GM18868 (cell line): ENCODE measurements around the gene CRYBA1.
"Not testable (repeated sequence)": the region's sequence is repeated elsewhere in the genome, so short reads cannot be mapped to it uniquely, and the experiment has no call there.

Experiments
- ATAC-seq: cut with Tn5 transposase; IDR thresholded peaks from one replicate; pipeline ENCODE4 v1.9.1; 2021; ENCODE audit warnings: mild to moderate bottlenecking, moderate library complexity; ENCODE audit not compliant: unreplicated experiment

Gene CRYBA1, protein sequence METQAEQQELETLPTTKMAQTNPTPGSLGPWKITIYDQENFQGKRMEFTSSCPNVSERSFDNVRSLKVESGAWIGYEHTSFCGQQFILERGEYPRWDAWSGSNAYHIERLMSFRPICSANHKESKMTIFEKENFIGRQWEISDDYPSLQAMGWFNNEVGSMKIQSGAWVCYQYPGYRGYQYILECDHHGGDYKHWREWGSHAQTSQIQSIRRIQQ

DNA sequence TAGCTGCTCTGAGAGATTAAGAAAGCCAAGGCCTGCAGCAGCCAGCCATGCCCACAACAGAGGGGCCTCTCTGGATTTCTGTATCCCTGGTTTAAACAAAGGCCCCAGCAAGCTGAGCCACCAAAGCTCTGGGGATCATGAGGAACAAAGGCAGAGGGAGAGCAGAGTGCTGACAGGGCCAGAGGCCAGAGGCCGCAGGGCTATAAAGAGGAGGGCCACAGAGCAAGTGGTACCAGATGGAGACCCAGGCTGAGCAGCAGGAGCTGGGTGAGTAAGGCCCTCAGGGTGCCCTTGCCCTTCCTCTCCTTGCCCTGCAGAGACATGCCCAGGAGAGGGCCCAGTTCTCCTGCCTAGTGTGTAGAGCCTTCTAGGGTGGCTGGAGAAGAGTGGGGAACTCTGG lies at the start of gene CRYBA1:
TSS of gene CRYBA1 (plus strand) at position 232 of the 400 bp plus-strand sequence. CDS start at position 237, 5 bp downstream.
- ATAC-seq, result no peak

DNA sequence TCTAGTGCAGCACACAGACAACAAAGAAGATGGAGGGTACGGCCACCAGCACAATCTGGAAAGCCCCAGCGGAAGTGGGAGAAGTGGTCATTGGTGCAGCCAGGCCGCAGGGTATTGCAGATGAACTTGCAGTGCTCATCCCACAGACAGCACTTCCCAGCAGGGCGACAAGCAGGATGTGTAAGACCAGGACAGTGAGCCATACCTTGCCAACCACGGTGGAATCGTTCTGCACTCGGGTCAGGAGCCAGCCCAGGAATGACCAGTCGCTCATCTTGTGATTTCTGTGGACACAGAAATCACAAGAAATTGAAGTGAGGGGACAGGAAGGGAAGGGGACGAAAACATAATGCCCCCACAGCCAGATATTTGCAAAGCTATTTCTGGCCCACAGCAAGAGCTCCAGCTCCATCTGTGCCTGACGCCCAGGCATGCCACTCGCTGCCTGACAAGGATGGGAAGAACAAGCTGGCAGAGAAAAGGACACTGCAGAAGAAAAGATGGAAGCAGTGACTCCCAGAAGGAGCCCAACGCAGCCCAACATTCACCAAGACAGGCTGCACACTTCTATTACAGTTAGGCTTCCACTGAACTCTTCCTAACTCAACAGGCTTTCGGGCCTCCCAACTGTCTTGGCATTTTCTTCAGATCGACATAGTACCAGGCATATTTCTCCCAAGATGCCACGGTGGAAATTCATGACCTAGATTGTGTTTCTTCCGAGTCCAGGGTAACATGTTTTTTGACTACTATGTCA lies 49.0 kb upstream of the CRYBA1 start:
- no peak for ATAC-seq

DNA sequence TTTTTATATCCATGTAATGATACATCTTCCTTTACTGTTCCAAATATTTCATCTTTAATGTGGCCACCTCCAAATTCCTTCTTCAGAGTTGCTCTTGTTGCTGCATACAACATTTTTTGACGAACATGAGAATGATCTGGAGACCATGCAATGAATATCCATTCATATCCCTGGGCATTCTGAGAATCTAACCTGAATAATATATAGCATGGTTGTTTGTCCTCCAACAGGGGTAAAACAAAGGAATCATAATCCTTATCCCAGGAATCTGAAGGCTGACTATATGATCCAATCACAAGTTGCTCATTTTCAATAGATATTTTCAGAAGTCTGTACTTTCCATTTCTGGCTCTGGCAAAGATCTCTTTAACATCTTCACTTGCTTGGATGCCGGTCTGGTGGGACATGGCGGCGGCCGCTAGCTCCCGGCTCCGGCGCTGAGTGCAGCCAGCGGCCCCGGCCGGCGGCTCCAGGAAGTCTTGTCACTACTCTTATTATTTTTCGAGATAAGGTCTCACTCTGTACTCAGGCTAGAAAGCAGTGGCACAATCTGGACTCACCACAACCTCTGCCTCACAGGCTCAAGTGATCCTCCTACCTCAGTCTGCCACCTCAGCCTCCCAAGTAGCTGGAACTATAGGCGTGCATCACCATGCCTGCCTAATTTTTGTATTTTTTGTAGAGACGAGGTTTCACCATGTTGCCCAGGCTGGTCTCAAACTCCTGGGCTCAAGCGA lies 42.4 kb upstream of the CRYBA1 start:
- not testable (repeated sequence) for ATAC-seq

DNA sequence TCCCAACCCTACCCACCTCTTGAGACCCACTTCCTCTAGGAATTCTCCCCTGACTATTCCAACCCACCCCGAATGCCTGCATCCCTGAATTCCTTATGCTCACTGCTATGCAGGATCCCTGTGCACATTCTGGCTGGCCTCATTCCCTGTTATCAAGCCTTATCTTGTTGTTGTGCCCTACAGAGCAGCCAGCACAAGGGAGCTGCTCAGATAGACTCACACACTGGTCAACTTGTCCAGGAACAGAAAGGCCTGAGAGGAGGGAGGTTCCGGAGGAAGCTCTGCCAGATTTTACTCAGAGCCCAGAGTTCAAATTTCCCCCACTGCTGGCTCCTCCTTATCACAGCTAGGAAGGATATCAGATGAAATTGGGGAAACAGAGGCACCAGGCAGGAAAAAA lies 41.6 kb upstream of the CRYBA1 start:
- no peak for ATAC-seq

DNA sequence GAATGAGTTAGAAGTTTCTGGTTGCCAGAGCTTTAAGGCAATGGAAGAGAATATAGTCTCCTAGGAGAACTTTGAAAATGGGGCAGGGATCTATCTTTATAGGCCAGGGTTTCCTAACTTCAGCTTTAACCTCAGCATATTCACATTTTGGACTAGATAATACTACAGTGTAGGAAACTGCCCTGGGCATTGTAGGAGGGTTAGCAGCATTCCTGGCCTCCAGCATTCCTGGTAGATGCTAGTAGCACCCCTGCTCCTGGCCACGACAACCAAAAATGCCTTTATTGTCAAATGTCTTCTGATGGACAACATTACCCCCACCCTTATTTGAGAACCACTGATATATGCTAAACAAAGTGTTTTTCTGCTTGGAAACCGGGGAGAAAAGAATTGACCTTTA lies 38.7 kb upstream of the CRYBA1 start:
- no peak for ATAC-seq

DNA sequence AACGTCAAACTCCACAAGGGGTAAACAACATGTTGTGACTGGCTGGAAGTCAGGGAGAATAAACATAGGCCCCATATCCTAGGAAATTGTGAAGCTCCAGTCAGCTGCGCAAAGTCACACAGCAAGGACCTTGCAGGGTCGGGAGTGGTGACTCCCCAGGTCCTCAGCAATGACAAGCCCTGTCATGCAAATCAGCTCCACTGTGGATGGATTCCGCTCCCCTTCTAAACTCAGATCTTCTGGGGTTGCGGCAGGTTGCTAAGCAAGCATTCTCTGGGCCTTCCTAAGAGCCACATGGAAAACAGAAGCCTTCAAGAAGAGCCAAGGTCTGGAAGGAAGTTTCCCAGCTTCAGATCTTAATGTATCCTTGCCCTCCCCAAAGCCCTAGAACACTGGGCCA lies 37.6 kb upstream of the CRYBA1 start:
- ATAC-seq, result no peak

DNA sequence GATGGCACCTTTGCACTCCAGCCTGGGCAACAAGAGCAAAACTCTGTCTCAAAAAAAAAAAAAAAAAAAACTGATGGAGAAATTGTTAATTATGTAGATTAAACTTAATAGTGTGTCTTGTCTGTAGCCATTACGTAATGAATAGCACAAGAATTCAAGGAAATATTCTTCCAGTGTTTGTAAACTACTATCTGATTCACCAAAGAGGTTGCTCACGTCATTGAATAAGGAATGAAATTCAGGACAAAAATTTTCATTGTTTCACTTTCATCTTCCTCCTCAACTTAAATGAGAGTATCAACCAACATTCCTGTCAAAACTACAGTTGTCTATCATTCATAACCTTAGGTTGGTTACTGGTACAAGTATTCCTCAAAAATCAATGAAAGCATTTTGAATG lies 35.8 kb upstream of the CRYBA1 start:
- ATAC-seq, result no peak

DNA sequence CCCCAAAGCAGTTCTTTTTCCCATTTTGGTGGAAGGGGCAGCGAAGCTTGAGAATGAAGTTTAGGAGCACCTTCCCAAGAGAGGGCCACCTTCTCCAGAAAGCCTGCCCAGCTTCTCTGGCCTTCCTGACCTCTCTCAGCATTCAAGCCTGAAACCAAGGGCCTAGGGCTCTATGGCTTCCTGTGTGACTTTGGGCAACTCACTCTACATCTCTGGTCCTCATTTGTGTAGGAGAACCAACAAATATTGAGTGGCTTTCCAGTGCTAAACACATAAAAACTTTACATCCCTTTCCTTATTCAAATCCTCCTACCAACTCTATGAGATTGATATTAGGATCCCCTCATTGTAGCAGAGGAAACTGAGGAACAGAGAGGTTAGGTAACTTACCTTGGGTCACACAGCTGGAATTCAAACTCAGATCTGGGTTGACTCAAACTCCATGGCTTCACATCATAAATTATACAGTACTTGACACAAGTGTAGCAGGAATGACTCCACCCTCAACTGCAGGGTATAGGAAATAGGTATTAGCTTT lies 34.5 kb upstream of the CRYBA1 start:
- no peak for ATAC-seq

DNA sequence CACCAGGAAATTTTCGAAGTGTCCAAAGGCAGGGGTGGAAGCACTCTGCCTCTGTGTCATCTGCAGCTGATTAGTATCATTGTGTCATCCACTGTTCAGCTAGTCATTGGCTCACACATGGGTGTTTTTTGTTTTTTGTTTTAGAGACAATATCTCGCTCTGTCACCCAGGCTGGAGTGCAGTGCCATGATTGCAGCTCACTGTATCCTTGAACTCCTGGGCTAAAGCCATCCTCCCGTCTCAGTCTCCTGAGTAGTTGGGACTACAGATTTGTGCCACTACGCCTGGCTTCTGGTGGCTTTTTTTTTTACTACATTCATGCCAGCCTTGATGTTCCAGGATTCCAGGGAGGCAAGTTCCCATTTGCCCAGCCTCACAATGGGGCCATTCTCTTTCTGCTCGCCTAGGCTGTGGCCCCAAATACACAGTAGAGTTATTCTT lies 34.0 kb upstream of the CRYBA1 start:
- ATAC-seq, result no peak

DNA sequence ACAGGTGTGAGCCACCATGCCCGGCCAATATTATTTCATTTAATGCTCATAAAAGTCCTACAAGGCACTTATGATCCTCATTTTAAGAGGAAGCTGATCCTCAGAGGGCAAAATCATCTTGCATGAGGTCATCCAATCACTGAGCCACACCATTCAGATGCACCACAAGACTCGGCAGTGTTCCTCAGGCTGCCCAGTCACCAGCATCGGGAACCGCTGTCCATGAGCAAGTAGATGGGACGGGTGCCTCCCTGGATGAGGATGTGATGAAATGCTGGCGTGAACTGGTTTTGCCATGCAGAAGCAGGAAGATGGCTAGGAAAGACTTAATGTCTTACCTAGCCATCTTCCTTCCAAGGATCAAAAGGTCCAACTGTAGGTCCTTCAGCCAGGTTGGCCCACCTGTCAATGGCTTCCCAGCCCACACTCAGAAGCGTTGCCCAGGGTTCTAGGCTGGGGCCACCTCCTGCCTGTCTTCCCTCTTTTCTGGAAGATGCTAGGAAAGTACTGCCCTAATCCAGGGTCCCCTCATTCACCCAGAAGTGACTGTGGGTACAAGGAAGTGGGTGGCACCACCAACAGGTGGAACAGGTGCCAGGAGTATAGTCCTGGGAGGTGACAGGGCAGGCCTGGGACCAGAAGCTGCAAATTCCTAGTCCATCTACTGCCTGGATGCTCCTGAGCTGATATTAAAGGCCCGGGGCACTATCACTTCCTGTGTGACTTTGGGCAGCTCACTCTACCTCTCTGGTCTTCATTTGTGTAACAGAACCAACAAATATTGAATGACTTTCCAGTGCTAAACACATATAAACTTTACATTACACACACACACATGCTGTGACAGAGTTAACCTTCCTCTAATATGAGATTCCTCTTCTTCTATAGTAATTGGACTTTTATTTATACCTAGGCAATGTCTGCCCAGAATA lies 32.2 kb upstream of the CRYBA1 start:
- no peak for ATAC-seq

DNA sequence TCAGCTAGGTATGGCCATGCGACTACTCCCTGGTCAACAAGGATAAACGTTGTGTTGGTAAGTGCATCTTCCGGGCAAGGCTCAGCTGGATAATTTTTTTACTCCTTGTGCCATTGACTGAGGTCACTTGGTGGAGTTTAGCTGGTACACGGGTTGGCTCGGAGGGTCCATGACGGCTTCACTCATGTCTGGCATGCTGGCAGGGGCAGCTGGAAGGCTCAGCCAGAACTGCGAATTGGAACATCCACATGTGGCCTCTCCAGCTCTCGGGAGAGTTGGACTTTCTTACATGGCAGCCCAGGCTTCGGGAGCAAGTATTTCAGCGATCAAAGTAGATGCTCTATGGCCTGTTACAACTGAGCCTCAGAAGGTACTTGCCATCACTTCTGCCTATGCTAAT lies 31.5 kb upstream of the CRYBA1 start:
- ATAC-seq, result no peak

DNA sequence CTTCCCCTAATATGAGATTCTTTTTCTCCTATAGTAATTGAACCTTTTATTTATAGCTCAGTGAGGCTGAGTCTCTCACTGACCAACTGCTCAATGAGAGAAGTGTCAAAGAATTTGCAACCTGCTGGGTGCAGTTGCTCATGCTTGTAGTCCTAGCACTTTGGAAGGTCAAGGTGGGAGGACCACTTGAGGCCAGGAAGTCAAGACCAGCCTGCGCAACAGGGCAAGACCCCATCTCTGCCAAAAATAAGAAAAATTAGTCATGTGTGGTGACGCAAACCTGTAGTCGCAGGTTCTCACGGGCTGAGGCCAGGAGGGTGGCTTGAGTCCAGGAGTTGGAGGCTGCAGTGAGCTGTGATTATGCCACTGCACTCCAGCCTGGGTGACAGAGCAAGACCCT lies 30.9 kb upstream of the CRYBA1 start:
- ATAC-seq, result no peak

DNA sequence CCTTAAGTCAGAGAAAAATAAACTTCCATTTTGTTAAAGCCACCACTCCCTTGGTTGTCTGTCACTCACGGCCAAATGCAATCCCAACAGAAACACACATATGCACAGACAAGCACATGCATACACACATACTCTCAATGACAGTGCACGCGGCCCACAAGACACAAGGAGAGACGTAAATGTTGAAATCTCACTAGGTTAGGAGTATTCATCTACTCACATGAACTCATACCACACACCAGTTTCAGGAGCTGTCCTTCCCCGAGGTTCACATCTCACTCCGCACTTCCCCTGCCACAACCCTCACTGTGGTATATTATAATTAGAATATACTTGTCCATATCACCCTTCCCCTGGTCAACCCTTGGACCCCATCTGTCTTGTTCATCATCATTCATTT lies 30.5 kb upstream of the CRYBA1 start:
- ATAC-seq, result no peak

DNA sequence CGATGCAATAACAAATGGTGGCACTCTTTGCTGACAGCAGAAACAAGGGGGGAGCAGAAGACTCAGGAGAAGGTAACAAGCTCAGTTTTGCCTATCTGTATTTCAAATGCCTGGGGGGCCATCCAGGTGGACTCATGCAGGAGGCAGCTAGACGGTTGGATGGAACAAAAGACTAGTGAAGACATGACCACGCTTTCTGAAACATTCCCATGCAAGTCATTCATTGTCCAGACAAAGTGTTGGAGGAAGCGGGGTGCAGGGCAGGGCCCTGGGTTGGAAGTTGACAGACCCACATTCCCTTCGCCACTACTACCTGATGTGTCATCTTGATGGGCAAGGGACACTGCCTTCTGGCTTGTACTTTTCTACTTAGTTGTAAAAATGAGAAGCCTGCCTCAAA lies 29.8 kb upstream of the CRYBA1 start:
- ATAC-seq, result no peak

DNA sequence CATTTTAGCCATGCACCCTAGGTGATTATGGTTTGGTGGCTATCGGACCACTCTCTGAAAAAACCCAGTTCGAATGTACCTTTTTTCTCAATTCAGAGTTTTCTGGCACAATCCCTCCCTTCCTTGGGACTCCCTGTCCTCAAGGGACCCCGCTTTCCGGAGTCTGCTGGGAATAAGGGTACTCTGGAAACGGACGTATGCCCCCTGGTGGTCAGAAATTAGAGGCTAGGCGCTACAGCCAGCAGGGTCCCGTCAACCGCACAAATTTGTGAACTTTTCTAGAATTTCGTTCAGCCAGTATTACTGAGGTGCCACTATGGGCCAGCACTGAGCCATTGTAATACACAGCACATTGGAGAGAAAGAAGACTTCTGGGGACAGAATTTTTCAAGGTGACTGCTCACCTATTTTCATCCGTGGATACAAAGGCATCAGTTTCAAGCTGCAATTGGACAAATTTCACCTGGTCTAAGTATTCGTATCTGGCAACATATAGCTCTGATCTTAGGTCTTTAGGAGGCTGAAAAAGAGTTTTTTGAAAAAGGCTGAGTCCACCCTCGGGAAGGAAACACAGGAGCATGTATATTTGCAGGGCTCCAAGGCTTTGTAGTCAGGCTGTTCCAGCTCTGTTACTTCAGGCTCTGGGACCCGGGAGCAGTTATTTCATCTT lies 27.1 kb upstream of the CRYBA1 start:
- no peak for ATAC-seq

DNA sequence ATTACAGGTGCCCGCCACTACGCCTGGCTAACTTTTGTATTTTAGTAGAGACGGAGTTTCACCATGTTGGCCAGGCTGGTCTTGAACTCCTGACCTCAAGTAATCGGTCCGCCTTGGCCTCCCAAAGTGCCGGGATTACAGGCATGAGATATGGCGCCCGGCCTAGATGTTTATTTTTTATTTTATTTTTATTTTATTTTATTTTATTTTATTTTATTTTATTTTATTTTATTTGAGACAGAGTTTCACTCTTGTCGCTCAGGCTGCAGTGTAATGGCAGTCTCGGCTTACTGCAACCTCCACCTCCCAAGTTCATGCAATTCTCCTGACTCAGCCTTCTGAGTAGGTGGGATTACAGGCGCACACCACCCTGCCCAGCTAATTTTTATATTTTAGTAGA lies 25.3 kb upstream of the CRYBA1 start:
- ATAC-seq, result not testable (repeated sequence)

DNA sequence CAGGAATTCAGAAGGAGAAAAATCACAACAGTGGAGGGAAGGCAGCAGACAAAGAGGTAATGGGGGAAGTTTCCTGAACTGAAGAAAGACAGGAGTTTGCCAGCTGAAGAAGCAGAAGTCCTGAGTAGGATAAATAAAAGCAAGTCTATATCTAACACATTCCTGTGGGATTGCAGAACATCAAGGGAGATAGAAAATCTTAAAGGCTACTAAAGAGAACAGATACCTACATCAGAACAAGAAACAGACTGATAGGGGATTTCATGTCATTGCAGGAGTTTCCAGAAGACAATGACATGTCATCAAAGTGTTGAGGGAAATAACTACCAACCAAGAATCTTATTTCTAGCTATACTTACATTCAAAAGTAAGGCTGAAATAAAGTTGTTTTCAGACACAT lies 21.3 kb upstream of the CRYBA1 start:
- ATAC-seq, result no peak

DNA sequence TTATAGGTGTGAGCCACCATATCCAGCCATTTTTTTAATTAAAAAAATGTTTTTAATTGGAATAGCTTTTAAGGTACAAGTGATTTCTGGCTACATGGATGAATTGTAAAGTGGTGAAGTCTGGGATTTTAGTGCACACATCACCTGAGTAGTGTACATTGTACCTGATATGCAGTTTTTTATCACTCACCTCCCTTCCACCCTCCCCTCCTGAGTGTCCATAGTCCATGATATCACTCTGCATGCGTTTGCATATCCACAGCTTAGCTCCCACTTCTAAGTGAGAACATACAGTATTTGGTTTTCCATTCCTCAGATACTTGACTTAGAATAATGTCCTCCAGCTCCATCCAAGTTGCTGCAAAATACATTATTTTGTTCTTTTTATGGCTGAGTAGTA lies 13.4 kb upstream of the CRYBA1 start:
- ATAC-seq, result no peak

DNA sequence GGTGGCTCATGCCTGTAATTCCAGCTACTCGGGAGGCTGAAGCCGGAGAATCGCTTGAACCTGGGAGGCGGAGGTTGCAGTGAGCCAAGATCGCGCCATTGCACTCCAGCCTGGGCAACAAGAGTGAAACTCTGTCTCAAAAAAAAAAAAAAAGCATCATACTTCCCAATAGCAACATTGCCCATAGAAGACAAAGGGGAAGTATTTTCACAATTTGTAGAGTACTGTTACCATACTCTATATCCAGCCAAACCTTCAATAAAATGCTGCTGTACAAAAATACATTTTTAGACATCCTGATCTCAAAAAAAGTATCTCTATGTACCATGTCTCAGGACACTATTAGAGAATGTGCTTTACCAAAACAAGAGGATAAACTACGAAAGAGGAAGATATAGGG lies 11.7 kb upstream of the CRYBA1 start:
- ATAC-seq, result not testable (repeated sequence)

DNA sequence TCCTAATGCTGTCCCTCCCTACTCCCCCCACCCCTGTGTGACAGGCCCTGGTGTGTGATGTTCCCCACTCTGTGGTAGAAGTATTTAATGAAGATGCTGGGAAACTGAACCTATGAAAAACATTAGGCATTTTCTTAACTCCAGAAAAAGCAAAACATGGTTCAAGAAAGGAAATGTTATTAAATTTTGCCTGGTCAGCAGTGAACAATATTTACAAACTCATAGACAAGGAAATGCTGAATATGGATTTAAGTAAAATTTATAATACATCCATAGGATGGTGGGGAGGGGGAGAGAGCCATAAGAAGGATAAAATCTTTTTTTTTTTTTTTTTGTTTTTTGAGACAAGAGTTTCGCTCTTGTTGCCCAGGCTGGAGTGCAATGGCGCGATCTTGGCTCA lies 10.8 kb upstream of the CRYBA1 start:
- ATAC-seq, result no peak
